HG02571 (cell line): ENCODE results near the gene ZNF292.
"Not testable (repeated sequence)": the region's sequence is repeated elsewhere in the genome, so short reads cannot be mapped to it uniquely, and the experiment has no call there.

ENCODE experiments used
- ATAC-seq: cut with Tn5 transposase; IDR thresholded peaks from one replicate; pipeline ENCODE4 v1.9.1; 2021; ENCODE audit warnings: mild to moderate bottlenecking, moderate library complexity; ENCODE audit not compliant: unreplicated experiment

The ZNF292 gene

GRCh38 chr6:87210979-87211378, 55.6 kb downstream of the ZNF292 start:
- ATAC-seq: peak; percentile 93

DNA sequence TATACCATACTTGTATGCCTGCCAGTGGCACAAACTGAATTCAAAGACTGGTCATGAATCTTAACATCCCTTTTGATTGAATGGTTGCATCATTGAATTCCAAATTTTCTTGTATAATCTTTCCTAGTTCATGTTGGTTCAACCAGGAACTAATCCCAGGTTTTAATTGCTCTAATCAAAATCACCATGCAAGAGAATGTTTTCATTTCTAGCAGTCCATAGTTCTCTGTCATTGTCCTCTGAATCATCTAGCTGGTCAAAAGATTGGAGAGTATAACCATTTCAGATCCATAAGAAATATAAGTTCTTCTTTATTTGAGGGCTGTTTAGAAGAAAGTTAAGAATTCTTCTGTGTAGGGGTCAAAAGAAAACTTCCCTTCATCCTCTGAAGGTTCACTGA, 57.2 kb downstream of the ZNF292 start:
- ATAC-seq: no peak

- ATAC-seq: no peak
Observed at GRCh38 chr6:87213364-87213763, 58.0 kb downstream of the ZNF292 start.

DNA sequence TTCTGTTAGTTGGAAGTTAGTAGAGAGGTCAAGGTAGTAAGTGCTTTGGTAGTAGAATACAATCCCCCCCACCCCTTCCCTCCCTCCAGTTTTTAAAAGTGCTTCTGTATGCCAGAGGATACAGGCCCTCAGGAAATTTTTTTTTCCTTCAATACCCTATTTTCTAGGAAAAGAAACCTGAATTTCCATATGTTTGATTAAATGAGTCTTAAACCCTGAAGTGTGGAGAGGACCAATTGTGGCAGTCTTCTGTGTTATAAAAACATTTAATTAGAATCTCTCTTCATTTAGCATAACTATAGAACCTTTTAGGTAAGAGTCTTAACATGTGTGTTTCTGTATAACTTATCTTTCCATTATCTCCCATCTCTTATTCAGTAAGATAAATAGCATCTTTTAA, 59.5 kb downstream of the ZNF292 start:
- ATAC-seq: no peak

- no peak for ATAC-seq
Observed at GRCh38 chr6:87220997-87221396, 65.6 kb downstream of the ZNF292 start.

DNA sequence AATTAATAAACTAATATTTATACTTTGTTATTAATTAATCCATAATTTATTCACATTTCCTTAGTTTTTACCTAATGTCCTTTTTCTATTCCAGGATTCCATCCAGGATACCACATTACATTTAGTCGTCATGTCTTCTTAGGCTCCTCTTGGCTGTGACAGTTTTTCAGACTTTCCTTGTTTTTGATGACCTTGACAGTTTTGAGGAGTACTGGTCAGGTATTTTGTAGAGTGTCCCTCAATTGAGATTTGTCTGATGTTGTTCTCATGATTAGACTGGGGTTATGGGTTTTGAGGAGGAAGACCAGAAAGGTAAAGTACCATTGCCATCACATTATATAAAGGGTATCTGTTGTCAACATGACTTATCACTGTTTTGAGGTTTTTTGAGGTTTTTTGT, 67.3 kb downstream of the ZNF292 start:
- no peak for ATAC-seq

- ATAC-seq: no peak
Observed at GRCh38 chr6:87224971-87225370, 69.6 kb downstream of the ZNF292 start.

- ATAC-seq: no peak
Observed at GRCh38 chr6:87225511-87225910, 70.1 kb downstream of the ZNF292 start.

DNA sequence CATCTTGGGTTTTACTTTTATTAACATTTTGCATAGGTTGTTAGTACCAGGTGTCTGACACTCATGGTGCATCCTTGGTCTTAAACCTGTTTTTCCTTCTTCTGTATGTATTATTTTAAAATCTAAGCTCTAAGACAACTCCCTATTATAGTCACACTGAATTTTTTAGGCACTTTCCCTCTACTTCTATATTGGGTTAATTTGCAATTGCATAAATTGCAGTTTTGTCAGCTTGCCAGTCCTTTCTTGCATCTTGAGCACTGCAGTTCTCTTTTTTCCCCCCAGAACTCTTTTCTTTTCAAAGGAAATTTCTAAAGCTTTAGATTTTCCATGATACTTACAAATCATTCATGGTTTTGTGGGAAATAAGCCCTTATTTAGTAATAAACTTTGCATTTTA, 70.6 kb downstream of the ZNF292 start:
- no peak for ATAC-seq

- ATAC-seq: no peak
Observed at GRCh38 chr6:87230801-87231200, 75.4 kb downstream of the ZNF292 start.

GRCh38 chr6:87237804-87238203, 82.4 kb downstream of the ZNF292 start:
- ATAC-seq: no peak

DNA sequence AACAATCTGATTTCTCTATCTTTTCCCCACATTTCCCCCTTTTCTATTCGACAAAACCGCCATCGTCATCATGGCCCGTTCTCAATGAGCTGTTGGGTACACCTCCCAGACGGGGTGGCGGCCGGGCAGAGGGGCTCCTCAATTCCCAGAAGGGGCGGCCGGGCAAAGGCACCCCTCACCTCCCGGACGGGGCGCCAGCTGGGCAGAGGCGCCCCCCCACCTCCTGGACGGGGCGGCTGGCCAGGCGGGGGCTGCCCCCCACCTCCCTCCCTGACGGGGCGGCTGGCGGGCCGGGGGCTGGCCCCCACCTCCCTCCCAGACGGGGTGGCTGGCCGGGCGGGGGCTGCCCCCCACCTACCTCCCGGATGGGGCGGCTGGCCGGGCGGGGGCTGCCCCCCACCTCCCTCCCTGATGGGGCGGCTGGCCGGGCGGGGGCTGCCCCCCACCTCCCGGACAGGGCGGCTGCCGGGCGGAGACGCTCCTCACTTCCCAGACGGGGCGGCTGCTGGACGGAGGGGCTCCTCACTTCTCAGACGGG, 83.8 kb downstream of the ZNF292 start:
- ATAC-seq: not testable (repeated sequence)

DNA sequence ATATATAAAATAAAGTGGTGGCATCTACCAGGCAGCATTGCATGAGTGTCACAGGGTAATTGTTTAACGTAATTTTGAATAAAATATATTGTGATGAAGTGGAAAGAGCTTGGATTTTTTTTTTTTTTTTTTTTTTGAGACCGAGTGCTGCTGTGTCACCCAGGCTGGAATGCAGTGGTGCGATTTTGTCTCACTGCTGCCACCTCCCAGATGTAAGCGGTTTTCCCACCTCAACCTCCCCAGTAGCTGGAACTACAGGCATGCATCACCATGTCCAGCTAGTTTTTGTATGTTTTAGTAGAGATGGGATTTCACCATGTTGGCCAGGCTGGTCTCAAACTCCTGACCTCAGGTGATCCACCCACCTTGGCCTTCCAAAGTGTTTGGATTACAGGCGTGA, 85.9 kb downstream of the ZNF292 start:
- ATAC-seq: no peak

GRCh38 chr6:87242311-87242710, 86.9 kb downstream of the ZNF292 start:
- ATAC-seq: no peak

DNA sequence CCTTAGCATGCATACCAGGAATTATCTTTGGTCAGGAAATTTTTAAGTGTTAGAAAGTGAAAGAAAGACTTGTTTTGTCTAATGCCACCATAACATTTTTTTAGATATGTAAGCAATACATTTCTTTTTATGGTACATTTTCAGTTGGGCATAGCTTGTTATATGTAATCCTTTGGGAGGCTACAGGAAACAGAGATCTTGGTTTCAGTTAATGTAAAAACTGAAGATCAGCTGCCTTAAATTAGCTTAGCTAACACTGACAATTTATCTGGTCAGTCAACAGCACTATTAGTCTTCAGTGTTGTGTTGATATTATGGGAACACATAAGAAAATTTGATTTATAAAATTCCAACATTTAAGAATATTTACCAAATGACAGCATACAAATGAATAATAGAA, 88.4 kb downstream of the ZNF292 start:
- ATAC-seq: no peak

GRCh38 chr6:87244380-87244779, 89.0 kb downstream of the ZNF292 start:
- no peak for ATAC-seq

GRCh38 chr6:87250019-87250418, 94.7 kb downstream of the ZNF292 start:
- ATAC-seq: no peak

DNA sequence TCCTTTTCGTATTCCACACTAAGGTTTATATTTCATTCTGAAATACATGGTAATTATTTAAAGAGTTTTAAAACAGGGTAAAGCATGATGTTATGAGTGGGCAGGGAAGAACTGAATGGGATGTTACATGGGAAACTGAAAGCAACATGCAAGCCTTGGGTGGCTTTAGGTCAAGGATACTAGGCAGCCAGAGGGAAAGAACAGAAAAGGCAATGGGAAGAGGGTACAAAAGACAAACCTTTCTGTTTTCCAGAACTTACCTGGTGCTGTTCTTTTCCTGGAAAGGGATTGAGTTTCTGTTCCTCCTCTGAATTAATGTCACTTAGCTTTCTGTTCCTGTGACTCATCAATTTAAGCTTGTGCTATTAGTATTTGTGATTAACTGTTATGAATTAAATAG, 95.9 kb downstream of the ZNF292 start:
- ATAC-seq: no peak

DNA sequence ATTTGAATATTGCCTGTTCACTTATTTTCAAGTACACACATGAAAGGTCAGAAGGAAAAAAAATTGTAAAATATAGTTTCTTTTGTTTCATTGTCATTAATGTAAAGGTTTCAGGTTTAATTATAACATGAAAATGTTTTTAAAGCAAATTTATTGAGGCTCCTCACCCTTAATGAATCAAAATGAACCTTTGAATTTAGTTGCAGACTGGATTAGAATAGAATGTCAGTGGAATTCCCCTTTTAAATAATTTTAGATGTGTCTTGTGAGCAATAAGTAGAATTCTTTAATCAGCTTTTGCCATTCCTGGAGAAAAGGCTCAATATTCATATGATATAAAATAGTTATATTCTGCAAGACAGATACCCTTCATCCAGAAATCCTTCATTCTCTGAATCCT, 96.4 kb downstream of the ZNF292 start:
- no peak for ATAC-seq

DNA sequence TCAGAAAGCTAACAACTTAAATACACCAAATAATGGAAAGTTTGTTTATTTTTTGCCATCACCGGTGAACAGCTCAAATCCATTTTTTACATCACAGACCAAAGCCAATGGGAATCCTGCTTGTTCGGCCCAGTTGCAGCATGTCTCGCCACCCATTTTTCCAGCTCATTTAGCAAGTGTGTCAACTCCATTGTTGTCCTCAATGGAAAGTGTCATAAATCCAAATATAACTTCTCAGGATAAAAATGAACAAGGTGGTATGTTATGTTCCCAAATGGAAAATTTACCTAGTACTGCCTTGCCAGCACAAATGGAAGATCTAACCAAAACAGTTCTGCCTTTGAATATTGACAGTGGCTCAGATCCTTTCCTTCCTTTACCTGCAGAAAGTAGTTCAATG, 101.7 kb downstream of the ZNF292 start:
- no peak for ATAC-seq

GRCh38 chr6:87257565-87257964, 102.2 kb downstream of the ZNF292 start:
- no peak for ATAC-seq

GRCh38 chr6:87257975-87258374, 102.6 kb downstream of the ZNF292 start:
- no peak for ATAC-seq

DNA sequence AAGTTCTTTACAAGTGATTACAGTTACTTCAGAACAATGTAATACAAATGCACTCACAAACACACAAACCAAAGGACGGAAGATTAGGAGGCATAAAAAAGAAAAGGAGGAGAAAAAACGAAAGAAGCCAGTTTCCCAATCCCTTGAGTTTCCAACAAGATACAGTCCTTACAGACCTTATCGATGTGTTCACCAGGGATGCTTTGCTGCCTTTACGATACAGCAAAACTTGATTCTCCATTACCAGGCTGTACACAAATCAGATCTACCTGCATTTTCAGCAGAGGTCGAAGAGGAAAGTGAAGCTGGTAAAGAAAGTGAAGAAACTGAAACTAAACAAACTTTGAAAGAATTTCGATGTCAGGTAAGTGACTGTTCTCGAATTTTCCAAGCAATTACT, 104.4 kb downstream of the ZNF292 start:
- no peak for ATAC-seq

- no peak for ATAC-seq
Observed at GRCh38 chr6:87261534-87261933, 106.2 kb downstream of the ZNF292 start.
